ENCODE data around the gene RYR2. TPM values are rescaled to one million over a fixed set of nuclear protein-coding genes. Genes with fewer than 3 reads are reported as not detected.
"Not testable (repeated sequence)": the region's sequence is repeated elsewhere in the genome, so short reads cannot be mapped to it uniquely, and the experiment has no call there.

The RYR2 gene
- total and polyA plus RNA-seq, 2 donors (not counting 1 experiment from before 2014, with no cell fraction given) = not detected

- H3K79me2 ChIP-seq (ENCODE audit: control insufficient read depth, insufficient read depth, low read length) = no peaks in the 10 kb centered on the region
- WGBS (ENCODE audit: insufficient coverage) = 88% methylated on average over 6 of the region's 6 CpGs
- intact Hi-C loops (cut with micrococcal nuclease) = no loop called here
- Mint-ChIP-seq H3K27me3 (no peaks in the 10 kb centered on the region), H3K9me3 (ENCODE audit: insufficient read depth) (no peaks in the 10 kb centered on the region), H3K27ac (no peak overlapping the region), H3K4me1 (no peaks in the 10 kb centered on the region), H3K4me3 (no peak overlapping the region)
- CTCF ChIA-PET = no interaction called here
- no peak overlapping the region for H3K4me3 ChIP-seq (ENCODE audit: control extremely low read depth in 1 of 5, extremely low read depth in 1 of 5, insufficient read depth in 1 of 5, low read depth in 2 of 5, low read length in 4 of 5)
- no peak for DNase-seq
- no peak overlapping the region for H2AFZ ChIP-seq (ENCODE audit: insufficient read depth, low read depth, low read length, poor library complexity, severe bottlenecking)
- no peak overlapping the region for H3K4me2 ChIP-seq (replicated peaks; ENCODE audit: low read depth, low read length, poor library complexity, severe bottlenecking)
- POLR2A ChIA-PET = no interaction called here
- H3K27me3 ChIP-seq (replicated peaks in 1 of 4; ENCODE audit: control extremely low read depth in 1 of 4, control insufficient read depth in 3 of 4, insufficient read depth in 4 of 4, low read length in 3 of 4) = no peaks in the 10 kb centered on the region
- no peak for ATAC-seq (ENCODE audit: low read depth)
- no peaks in the 10 kb centered on the region for H3K36me3 ChIP-seq (replicated peaks in 1 of 2; ENCODE audit: control extremely low read depth in 1 of 2, control insufficient read depth in 1 of 2, extremely low read depth in 1 of 2, insufficient read depth in 2 of 2, low read length in 1 of 2)
- no peaks in the 10 kb centered on the region for H4K20me1 ChIP-seq (ENCODE audit: control insufficient read depth, insufficient read depth, low read length, poor library complexity, severe bottlenecking)
- H3K4me1 ChIP-seq (ENCODE audit: control insufficient read depth in 2 of 2, insufficient read depth in 2 of 2, low read length in 2 of 2) = no peaks in the 10 kb centered on the region
- TF ChIP-seq EZH2 (IDR thresholded peaks at IDR 0.05; ENCODE audit: borderline replicate concordance, insufficient read depth, low read depth, low read length, poor library complexity, severe bottlenecking) = no peak
- no peak for TF ChIP-seq CTCF (IDR thresholded peaks at IDR 0.05)
- peaks cover 0 to 12% (median 0%) of the 10 kb centered on the region in 3 donors for H3K9me3 ChIP-seq (ENCODE audit: control extremely low read depth in 1 of 3, control insufficient read depth in 2 of 3, insufficient read depth in 1 of 3, low read length in 2 of 3)
- no peak overlapping the region for H3K9ac ChIP-seq (ENCODE audit: low read length)
- no peak overlapping the region for H3K27ac ChIP-seq (ENCODE audit: low read length in 2 of 2)
Measured at GRCh38 chr1:237838904-237839534, 797.0 kb downstream of the RYR2 start.

- no peak overlapping the region for H3K4me3 Mint-ChIP-seq
- H2AFZ ChIP-seq (ENCODE audit: insufficient read depth, low read depth, low read length, poor library complexity, severe bottlenecking) = no peak overlapping the region
- H3K9ac ChIP-seq (ENCODE audit: low read length) = no peak overlapping the region
- no peaks in the 10 kb centered on the region for H3K79me2 ChIP-seq (ENCODE audit: control insufficient read depth, insufficient read depth, low read length)
- DNase-seq (no peak), ATAC-seq (ENCODE audit: low read depth) (no peak)
- H3K27me3 ChIP-seq (replicated peaks in 1 of 4; ENCODE audit: control extremely low read depth in 1 of 4, control insufficient read depth in 3 of 4, insufficient read depth in 4 of 4, low read length in 3 of 4) = no peaks in the 10 kb centered on the region
- CTCF ChIA-PET = no interaction called here
- H3K27ac Mint-ChIP-seq = no peak overlapping the region
- no peaks in the 10 kb centered on the region for H4K20me1 ChIP-seq (ENCODE audit: control insufficient read depth, insufficient read depth, low read length, poor library complexity, severe bottlenecking)
- peaks cover 0 to 12% (median 0%) of the 10 kb centered on the region in 3 donors for H3K9me3 ChIP-seq (ENCODE audit: control extremely low read depth in 1 of 3, control insufficient read depth in 2 of 3, insufficient read depth in 1 of 3, low read length in 2 of 3)
- H3K27me3 Mint-ChIP-seq = no peaks in the 10 kb centered on the region
- H3K4me1 ChIP-seq (ENCODE audit: control insufficient read depth in 2 of 2, insufficient read depth in 2 of 2, low read length in 2 of 2) = no peaks in the 10 kb centered on the region
- WGBS (ENCODE audit: insufficient coverage) = no CpG with 5 or more reads among the region's 3 CpGs
- POLR2A ChIA-PET = no interaction called here
- peaks cover 4% of the 10 kb centered on the region for H3K9me3 Mint-ChIP-seq (ENCODE audit: insufficient read depth)
- no peak overlapping the region for H3K4me2 ChIP-seq (replicated peaks; ENCODE audit: low read depth, low read length, poor library complexity, severe bottlenecking)
- H3K36me3 ChIP-seq (replicated peaks in 1 of 2; ENCODE audit: control extremely low read depth in 1 of 2, control insufficient read depth in 1 of 2, extremely low read depth in 1 of 2, insufficient read depth in 2 of 2, low read length in 1 of 2) = no peaks in the 10 kb centered on the region
- H3K4me3 ChIP-seq (ENCODE audit: control extremely low read depth in 1 of 5, extremely low read depth in 1 of 5, insufficient read depth in 1 of 5, low read depth in 2 of 5, low read length in 4 of 5) = no peak overlapping the region
- TF ChIP-seq CTCF (IDR thresholded peaks at IDR 0.05) = no peak
- TF ChIP-seq EZH2 (IDR thresholded peaks at IDR 0.05; ENCODE audit: borderline replicate concordance, insufficient read depth, low read depth, low read length, poor library complexity, severe bottlenecking) = no peak
- H3K27ac ChIP-seq (ENCODE audit: low read length in 2 of 2) = no peak overlapping the region
- intact Hi-C loops (cut with micrococcal nuclease) = no loop called here
- no peaks in the 10 kb centered on the region for H3K4me1 Mint-ChIP-seq
Measured at GRCh38 chr1:237841485-237841884, 799.5 kb downstream of the RYR2 start.

- intact Hi-C loops (cut with micrococcal nuclease); ATAC-seq (ENCODE audit: low read depth); POLR2A ChIA-PET: not testable (repeated sequence)
Measured at GRCh38 chr1:237843516-237843915, 801.5 kb downstream of the RYR2 start.

More at GRCh38 chr1:237843516-237843915, 801.5 kb downstream of the RYR2 start:
- H3K36me3 ChIP-seq (replicated peaks in 1 of 2; ENCODE audit: control extremely low read depth in 1 of 2, control insufficient read depth in 1 of 2, extremely low read depth in 1 of 2, insufficient read depth in 2 of 2, low read length in 1 of 2); H3K79me2 ChIP-seq (ENCODE audit: control insufficient read depth, insufficient read depth, low read length); H3K4me1 Mint-ChIP-seq; H3K27ac Mint-ChIP-seq; H3K27ac ChIP-seq (ENCODE audit: low read length in 2 of 2); H3K4me2 ChIP-seq (replicated peaks; ENCODE audit: low read depth, low read length, poor library complexity, severe bottlenecking); H3K4me1 ChIP-seq (ENCODE audit: control insufficient read depth in 2 of 2, insufficient read depth in 2 of 2, low read length in 2 of 2); H3K9me3 Mint-ChIP-seq (ENCODE audit: insufficient read depth); DNase-seq; H4K20me1 ChIP-seq (ENCODE audit: control insufficient read depth, insufficient read depth, low read length, poor library complexity, severe bottlenecking); H2AFZ ChIP-seq (ENCODE audit: insufficient read depth, low read depth, low read length, poor library complexity, severe bottlenecking); H3K4me3 Mint-ChIP-seq; H3K4me3 ChIP-seq (ENCODE audit: control extremely low read depth in 1 of 5, extremely low read depth in 1 of 5, insufficient read depth in 1 of 5, low read depth in 2 of 5, low read length in 4 of 5); CTCF ChIA-PET; H3K9ac ChIP-seq (ENCODE audit: low read length); H3K27me3 Mint-ChIP-seq; H3K27me3 ChIP-seq (replicated peaks in 1 of 4; ENCODE audit: control extremely low read depth in 1 of 4, control insufficient read depth in 3 of 4, insufficient read depth in 4 of 4, low read length in 3 of 4): not testable (repeated sequence)
- 80% methylated on average over 1 of the region's 3 CpGs for WGBS (ENCODE audit: insufficient coverage)
- H3K9me3 ChIP-seq (ENCODE audit: control extremely low read depth in 1 of 3, control insufficient read depth in 2 of 3, insufficient read depth in 1 of 3, low read length in 2 of 3) = peaks cover 0 to 16% (median 0%) of the 10 kb centered on the region in 3 donors
